ENCODE results near the gene MFSD1.
A peak's percentile ranks its signal among the peaks of the same experiment; 100 is the strongest.

Gene MFSD1, protein sequence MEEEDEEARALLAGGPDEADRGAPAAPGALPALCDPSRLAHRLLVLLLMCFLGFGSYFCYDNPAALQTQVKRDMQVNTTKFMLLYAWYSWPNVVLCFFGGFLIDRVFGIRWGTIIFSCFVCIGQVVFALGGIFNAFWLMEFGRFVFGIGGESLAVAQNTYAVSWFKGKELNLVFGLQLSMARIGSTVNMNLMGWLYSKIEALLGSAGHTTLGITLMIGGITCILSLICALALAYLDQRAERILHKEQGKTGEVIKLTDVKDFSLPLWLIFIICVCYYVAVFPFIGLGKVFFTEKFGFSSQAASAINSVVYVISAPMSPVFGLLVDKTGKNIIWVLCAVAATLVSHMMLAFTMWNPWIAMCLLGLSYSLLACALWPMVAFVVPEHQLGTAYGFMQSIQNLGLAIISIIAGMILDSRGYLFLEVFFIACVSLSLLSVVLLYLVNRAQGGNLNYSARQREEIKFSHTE

DNA sequence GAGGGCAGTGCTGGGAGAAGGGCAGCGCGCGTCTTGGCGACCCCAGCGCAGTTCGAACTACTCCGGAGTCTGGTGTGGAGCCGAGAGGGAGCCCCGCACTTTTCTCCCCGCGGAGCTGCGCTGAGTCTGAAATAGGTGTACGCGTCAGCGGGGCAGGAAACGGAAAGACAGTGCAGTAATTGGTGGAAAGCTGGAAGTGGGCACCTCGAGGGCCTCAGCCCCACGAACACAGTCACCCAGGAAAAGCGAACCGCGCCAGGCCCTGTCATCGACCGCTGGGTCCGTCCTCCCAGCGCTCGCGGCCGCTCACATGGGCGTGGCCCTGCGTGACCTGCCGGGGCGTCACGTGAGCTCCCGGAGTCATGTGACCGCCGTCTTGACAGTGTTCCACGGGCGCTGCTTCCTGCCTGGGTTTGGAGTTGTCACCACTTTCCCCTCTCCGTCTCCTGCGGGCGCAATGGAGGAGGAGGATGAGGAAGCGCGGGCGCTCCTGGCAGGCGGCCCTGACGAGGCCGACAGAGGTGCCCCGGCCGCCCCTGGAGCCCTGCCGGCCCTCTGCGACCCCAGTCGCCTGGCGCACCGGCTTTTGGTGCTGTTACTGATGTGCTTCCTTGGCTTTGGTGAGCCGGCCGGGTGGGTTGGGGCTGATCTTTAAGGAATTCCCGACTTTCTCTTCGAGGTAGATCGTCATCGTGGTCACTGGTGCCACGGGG lies at the start of gene MFSD1:
Gene MFSD1 (plus strand): TSS at position 359 of the 713 bp plus-strand sequence. CDS start 99 bp downstream, at position 458.
- DNase-seq, result peak; percentile 91 to 93

DNA sequence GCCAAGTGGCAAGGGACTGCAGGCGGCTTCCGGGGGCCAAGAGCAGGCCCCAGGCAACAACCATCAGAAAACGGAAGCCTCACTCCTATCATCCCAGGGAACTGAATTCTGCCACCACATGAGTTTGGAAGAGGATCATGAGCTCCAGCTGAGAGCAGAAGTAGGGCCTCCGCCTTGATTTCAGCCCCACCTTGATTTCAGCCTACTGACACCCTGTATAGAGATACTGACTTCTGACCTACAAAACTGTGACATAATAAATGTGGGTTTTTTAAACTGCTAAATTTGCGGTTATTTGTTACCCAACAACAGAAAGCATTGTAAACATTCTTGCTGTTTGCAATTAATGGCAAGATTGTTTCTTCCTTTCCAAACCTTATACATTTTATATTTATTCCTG lies 48.0 kb upstream of the MFSD1 start:
- DNase-seq, result no peak

DNA sequence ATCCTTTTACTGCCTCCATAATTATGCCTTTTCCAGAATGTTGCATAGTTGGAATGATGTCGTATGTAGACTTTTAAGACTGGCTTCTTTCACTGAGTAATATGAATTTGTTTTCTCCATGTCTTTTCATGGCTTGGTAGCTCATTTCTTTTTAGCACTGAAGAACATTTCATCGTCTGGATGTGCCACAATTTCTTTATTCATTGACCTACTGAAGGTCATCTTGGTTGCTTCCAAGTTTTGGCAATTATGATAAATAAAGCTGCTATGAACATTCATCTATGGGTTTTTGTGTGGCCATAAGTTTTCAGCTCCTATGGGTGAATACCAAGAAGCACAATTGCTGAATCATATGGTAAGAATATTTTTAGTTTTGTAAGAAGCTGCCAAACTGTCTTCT lies 46.4 kb upstream of the MFSD1 start:
- DNase-seq, result no peak

DNA sequence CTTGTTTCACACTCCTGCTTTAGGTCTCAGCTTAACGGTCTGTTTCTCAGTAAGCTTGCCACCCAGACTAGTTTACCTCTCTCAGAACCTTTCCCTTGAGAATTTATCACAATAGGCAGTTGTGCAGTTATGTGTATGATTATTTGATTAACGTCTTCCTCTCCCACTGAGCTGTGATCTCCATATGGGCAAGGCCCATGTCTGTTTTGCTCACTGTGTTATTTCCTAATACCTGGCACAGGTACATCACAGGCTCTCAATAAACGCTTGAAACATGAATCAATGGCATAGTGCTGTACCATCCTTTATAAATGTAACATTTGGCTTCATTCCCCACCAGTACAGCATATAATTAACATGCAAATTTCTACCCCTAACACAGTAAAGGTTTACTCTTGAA lies 40.5 kb upstream of the MFSD1 start:
- no peak for DNase-seq

DNA sequence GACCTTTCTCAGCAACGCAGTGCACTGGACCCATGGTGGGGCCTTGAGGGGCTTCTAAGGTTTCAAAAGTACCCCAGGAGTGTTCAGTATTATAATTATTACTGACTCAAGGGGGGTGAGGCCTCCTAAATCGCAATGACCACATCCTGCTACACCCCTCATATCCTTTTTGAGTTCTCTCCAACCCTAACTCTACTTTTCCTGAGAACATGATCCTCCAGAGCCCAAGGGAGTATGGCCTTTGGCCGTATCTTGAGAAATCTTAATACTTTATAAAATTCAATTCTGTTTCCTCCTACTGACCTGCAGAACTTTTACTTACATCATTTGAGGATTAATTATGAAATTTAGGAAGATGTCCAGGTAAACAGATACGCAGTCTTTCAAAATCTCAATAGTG lies 39.2 kb upstream of the MFSD1 start:
- no peak for DNase-seq

DNA sequence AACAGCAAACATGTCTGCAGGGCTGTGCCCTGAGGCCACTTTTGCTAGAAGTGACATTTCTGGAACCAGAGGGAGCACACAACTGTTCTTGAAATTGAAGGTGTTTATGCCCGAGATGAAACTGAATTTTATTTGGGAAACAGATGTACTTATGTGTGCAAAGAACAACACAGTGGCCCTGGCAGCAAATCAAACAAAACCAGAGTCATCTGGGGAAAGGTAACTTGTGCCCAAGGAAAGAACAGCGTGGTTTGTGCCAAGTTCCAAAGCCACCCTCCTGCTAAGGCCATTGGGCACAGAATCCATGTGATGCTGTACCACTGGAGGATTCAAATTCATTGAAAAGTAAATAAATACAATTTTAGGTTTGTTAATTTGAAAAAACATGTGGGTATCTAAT lies 38.4 kb upstream of the MFSD1 start:
- no peak for DNase-seq

DNA sequence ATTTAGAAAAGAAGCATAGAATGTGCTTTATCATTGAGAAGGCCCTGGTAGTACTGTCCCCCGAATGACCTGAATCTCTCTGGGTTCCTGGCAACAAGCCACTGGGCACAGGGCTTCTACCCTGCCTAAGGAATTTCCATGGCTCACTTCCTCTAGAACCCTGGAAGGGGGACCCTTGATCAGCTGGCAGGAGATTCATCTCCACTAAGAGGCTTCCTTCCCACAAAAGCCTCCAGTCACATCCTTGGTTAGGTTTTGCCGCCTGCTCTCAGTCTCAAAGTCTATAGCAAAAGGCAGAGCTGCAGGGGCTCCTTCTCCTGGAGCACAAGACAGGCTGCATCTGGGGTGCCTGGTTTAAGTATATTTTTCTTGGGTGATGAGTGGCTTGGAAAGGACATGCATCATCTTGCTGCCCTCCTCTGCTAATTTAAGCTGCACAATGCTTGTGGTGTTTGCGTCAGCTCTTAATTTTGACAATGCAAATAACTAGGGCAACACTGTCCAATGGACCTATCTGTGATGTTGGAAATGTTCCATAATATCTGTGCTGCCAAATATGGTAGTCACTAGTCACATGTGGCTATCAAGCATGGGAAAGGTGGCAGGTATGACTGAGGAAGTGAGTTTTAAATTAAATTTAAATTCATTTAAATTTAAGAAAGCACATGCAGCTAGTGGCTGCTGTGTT lies 36.2 kb upstream of the MFSD1 start:
- DNase-seq, result no peak

DNA sequence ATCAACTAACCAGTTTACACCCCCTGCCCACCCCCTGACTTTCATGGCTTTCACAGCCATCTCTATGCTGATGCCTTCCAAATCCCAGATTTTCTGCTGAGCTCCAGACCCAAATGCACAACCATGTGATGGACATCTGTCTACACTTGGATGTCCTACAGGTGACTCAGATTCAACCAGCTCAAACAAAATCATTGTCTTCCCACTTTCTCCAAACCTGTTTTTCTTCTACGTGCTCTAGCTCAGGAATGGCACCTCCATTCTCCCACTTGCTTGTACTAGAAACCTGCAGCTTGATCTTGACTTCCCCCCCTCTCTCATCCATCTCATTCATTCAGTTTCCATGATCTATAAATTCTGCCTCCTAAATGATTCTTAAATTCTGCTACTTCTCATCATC lies 35.5 kb upstream of the MFSD1 start:
- no peak for DNase-seq

DNA sequence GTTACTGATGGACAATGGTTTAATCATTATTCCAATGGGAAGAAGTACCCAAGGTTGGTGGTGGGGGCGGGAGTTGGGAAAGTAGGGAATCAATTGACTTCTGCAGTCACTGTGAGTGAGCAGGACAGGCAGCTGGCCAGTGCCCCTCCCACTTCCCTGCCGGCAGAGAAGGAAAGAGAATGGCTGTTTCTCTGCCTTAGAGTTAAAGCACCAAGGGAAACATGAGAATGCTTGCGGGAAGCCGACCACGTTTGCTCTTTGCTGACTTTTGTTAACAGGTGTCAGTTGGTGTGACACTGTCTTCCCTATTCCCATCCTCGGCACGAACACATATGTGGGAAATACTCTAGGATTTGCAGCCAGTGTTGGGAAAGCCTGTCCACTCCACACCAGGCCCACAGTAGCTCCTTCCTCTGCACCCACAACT lies 33.5 kb upstream of the MFSD1 start:
- DNase-seq, result no peak

DNA sequence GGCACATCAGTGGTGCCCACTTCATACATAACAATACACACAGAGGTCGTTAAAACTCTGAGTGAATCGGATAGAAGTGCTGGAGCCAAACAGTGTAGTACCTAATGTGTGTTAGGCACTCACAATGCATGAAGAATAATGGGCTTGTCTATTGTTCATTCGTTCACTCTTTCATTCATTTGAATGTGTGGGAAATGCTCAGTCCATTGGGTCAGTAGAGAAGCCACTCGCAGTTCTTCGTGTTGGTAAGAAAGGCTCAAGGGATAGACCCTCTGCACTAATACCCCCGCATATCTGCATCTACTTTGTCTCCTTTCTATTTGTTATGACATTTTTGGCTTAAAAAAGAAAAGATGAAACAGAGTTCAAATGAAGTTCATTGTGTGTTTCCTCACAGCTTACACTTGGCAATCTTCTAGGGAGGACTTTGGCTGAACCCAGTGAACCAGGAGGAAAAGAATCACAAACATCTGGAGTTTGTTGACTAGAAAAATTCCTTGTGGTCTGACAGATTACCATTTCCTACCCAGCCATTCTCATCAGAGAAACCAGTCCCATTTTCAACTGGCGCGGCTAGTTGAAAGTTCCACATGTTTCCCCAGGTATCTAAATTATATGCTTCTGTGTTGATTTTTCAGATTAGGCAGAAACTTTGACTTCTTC lies 32.8 kb upstream of the MFSD1 start:
- no peak for DNase-seq

DNA sequence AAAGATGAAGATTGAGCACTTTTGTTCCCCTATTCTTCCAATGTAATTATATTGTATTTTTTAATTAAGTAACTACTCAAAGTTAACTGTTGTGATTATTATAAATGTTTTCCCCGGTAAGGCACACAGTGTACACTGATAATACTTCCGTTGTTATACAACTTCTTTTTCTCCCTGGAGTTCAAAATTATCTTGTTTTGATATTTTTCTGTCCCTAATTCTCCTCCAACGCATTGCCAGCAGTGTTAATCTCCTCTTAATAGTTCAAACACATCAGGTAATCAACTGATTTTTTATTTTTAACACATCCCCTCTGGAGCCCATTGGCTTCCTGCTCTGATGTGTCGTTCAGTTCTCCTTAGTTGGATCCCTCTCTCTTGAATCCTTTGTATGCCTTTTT lies 32.3 kb upstream of the MFSD1 start:
- DNase-seq, result no peak

DNA sequence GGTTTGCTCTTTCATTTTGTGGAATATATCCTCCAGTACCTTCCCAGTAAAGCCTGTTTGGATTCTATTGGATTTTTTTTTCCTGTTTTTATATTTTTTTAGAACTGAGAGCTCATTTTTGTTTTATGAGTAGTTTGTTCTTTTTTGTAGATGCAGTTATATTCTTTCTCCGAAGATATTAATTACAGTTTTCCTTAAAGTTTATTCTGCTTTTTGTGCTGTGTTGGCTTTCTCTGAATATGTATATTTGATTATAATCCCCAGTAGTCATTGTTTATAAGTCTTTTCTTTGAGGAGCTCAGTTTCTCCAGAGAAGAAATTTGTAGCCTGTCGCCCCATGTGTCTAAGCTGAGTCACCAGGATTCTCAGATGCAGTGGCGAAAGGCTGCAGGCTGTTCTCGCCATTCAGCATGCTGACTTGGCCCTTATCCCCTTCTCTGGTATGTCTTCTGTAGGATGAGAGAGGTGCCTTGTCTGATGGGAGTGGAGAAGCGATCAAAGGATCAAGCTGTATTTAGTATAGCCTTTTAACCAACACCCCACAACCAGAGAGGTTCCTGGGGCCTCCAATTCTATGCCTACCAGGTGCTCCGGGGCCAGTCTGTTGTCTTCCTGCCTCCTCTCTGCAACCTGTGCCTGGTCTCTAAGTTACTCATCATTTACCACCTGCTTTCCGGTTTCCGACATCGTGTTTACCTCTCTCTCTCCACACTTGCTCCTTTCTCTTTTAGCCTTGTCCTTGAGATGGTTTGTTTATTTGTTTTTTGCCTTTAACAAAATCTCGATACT lies 31.7 kb upstream of the MFSD1 start:
- no peak for DNase-seq

DNA sequence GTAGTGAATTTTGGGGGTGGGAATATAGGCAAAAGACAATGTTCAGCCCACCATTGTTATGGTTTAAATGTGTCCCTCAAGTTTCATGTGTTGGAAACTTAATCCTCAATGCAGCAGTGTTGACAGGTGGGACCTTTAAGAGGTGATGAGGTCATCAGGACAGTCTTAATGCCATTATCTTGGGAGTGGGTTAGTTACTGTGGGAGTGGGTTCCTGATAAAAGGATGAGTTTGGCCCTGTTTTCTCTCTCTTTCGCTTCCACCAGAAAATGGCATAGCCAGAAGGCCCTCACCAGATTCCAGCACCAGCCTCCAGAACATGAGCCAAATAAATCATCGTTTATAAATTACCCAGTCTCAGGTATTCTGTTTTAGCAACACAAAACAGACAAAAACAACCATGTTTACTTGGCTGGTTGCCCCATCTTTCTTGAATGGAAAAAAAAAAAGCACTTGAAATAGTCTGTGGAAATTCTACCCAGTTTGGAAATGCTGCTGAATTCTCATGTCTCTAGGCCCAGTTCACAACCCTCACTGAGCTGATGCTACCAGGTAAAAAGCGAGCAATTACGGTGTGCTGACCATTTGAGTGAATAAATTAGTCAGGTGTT lies 31.0 kb upstream of the MFSD1 start:
- no peak for DNase-seq

DNA sequence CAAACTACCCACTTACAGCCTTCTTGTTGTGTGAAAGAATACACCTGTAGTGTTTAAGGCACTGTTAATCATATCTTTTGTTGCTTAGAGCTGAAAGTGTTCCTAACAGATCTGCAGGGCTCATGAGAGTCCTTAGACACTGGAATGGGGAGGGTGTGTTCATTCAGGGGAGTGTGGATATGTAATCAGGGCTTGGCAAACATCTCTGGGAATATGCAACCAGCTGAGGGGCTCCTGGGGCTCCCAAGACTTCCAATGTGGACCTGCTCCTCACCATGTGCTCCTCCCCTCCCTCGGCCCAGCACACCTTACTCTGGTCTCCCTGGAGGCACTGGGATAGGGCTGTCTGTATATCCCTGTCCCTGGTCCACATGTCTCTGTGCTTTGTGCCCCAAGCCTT lies 30.3 kb upstream of the MFSD1 start:
- no peak for DNase-seq

DNA sequence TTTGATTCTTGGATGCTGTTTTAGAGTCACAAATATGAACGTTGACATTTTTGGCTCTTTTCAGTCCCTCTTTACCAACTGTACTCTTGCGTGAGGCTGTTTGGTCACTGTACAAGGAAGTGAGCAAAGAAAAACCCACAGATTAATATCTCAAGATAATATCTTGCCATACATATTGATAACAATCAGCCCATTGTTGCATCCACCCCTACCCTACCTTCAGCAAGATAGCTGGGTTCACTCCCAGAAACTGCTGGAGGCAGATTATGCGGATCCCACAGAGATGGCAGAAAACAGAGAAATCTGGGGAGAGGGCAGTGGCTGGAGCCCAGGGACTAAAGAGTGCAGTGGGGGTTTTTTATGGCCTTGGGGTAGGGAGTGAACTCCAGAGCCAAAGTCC lies 29.9 kb upstream of the MFSD1 start:
- DNase-seq, result no peak

DNA sequence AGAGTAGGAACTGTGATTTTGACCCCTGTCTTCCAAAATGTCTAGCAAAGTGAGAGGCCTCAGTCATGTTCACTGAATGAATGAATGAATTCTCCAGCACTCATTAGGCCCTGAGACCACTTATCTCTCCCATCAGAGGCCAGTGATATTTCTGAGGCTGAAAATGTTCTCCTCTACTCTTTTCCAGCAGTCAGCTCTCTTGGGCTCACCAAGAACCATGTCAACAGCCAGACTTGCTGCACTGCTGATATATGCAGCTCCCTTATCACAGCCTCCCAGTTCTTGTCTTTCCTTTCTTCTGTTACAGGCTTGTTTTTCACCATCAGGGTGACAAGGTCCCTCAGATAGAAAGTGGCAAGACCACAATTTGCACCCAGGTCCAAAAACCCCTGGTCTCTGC lies 28.7 kb upstream of the MFSD1 start:
- no peak for DNase-seq

DNA sequence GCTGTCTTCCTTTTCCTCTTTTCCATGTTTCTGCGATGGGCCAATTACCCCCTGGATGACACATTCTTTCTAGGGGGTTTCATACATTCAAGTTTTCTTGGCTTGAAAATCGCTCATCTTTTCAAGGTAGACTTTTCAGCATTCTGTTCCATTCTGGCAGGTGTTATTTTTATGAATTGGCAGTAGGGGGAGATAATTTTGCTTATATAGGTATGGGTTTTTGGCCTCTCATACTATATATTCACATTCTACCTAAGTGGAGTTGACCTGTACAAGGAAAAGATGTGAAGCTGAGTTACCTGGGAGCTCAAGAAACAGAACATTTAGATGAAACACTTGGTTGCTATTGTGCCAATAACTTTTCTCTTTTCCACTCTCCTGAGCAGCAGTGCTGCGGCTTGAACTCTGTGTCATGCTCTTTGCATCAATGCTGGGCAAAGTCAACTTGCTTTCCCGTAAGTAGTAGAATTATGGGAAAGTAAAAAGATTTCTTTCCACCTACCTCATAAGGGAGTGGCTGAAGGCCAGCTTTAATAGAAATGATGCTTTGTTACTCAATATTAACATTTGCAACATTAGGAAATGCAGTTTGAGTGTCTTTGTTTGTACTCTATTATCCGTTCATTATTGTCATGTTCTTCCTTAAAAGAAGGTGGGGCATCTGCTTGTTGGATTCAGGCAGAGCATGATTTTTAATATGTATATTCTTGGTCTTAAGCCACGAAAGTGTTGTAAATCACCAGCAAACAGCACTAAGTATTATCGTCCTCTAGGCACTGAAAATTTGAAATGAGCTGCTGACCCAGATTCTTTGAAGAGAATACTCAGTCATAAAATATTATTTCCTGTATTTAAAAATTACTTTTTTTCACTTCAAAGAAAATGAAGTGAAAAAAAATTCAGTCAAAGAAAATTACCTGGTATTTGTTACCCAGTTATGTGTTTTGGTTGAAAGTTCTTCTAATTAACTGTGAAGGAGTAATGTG lies 27.7 kb upstream of the MFSD1 start:
- DNase-seq, result no peak

DNA sequence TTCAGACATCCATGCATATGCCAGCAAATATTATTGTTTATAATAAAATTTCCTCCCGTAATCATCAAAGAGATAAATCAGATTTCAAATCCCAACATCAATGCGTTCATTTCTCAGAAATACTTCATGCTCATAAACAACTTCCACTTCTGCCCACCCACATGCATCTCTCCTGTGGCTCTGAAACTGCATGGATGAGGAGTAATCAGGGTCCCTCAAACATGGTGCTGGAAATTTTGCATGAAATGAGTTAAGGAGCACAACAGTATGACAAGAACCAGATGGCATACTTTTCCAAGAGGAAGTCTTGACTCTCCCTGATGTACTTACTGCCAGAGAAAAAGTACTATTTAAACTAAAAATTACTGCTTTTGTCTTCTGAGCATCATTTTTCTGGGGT lies 26.9 kb upstream of the MFSD1 start:
- DNase-seq, result no peak

DNA sequence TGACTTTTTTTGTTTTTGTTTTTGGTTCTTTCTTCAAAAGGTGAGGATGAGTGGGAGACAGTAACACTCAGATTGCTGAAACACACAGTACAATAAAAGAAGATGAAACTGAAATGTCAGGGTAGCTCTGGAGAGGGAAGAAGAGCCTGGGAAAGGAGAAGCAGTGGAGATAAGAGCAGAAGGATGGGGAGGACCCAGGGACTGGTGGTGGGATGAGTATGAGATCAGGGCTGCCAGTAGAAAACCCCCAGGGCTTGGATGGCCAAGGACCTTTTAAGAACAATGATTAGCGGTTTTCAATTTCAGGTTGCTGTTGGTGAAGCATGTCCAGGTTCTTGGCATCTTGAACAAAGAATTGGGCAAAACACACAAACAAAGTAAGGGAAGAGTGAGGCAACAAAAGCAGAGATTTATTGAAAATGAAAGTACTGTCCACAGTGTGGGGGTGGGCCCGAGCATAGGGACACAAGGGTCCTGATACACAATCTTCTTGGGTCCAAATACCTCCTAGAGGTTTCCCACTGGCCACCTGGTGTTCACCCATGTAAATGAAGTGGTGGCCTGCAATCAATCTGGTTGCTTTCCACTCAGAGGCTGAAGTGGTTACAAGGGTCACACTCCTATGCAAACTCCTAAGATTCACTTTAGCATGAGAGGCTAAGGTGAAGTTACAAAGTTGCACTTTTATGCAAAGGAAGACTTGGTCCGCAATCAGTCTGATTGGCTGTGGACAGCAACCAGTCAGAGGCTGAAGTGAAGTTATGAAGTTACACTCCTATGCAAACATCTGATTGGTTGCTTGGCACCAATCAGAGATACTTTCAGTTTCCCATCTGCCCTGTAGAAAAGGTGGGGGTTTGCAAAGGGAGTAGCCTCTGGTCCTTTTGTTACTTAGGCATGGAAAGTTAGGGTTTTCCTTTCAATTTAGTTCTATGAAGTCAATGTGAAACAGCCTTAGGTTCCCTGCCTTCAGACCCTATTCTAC lies 26.1 kb upstream of the MFSD1 start:
- DNase-seq, result no peak
